Neural progenitor cell (in vitro differentiated cells): ENCODE results near the gene GAS2L1. TPM values are rescaled to one million over a fixed set of nuclear protein-coding genes. Genes with fewer than 3 reads are reported as not detected.

Source experiments
- DNase-seq: peaks from one replicate; pipeline ENCODE4 v3.0.0-alpha.2; 2016; ENCODE audit warnings: low spot score
- H2AFZ ChIP-seq: fragments of 200-600 bp; sonication (generic); replicated peaks from 2 replicates; pipeline ENCODE4 v1.6.1; 2016; ENCODE audit warnings: antibody characterized with exemption
- H3F3A ChIP-seq: fragments of 200-600 bp; sonication (generic); 2 replicates; pipeline ENCODE4 v1.6.1; 2016; ENCODE audit warnings: antibody characterized with exemption, low read depth
- H3K27ac ChIP-seq: fragments of 200-600 bp; sonication (generic); 2 replicates; pipeline ENCODE4 v1.5.1; 2016; ENCODE audit warnings: mild to moderate bottlenecking
- H3K27me3 ChIP-seq: fragments of 200-600 bp; sonication (generic); 2 replicates; pipeline ENCODE4 v1.6.1; 2016; ENCODE audit warnings: mild to moderate bottlenecking, moderate library complexity
- H3K36me3 ChIP-seq: fragments of 200-600 bp; sonication (generic); 2 replicates; pipeline ENCODE4 v1.5.1; 2016
- H3K4me1 ChIP-seq: fragments of 200-600 bp; sonication (generic); 2 replicates; pipeline ENCODE4 v1.6.1; 2016; ENCODE audit warnings: mixed run types
- H3K4me2 ChIP-seq: fragments of 200-600 bp; sonication (generic); 2 replicates; pipeline ENCODE4 v1.6.1; 2016
- H3K4me3 ChIP-seq: fragments of 200-600 bp; sonication (generic); 2 replicates; pipeline ENCODE4 v1.5.1; 2016
- H3K79me2 ChIP-seq: fragments of 200-600 bp; sonication (generic); 2 replicates; pipeline ENCODE4 v1.6.1; 2016; ENCODE audit warnings: low read depth
- H3K9ac ChIP-seq: fragments of 200-600 bp; sonication (generic); 2 replicates; pipeline ENCODE4 v1.6.1; 2016
- H3K9me3 ChIP-seq: fragments of 200-600 bp; sonication (generic); 2 replicates; pipeline ENCODE4 v1.5.1; 2016; ENCODE audit warnings: low read depth
- H4K20me1 ChIP-seq: fragments of 200-600 bp; sonication (generic); 2 replicates; pipeline ENCODE4 v1.6.1; 2016; ENCODE audit warnings: low read depth
- H3K27ac Mint-ChIP-seq: 3 replicates; pipeline ENCODE4 v1.8.0; 2021; ENCODE audit warnings: mixed read lengths
- H3K27me3 Mint-ChIP-seq: 2 replicates; pipeline ENCODE4 v1.8.0; 2022; ENCODE audit warnings: low read depth, mild to moderate bottlenecking, inconsistent platforms, moderate library complexity, mixed read lengths; ENCODE audit not compliant: insufficient read depth
- H3K36me3 Mint-ChIP-seq: 3 replicates; pipeline ENCODE4 v1.8.0; 2021; ENCODE audit warnings: mixed read lengths
- H3K4me1 Mint-ChIP-seq: 3 replicates; pipeline ENCODE4 v1.8.0; 2021; ENCODE audit warnings: mixed read lengths
- H3K4me3 Mint-ChIP-seq: 3 replicates; pipeline ENCODE4 v1.8.0; 2021; ENCODE audit warnings: mild to moderate bottlenecking, moderate library complexity, mixed read lengths
- H3K9me3 Mint-ChIP-seq: 3 replicates; pipeline ENCODE4 v1.8.0; 2020; ENCODE audit warnings: mixed read lengths
- CTCF ChIP-seq: fragments of 200-600 bp; sonication (generic); IDR thresholded peaks from 2 replicates; pipeline ENCODE4 v1.5.1; 2017; ENCODE audit warnings: antibody characterized with exemption, mild to moderate bottlenecking
- EZH2 ChIP-seq: fragments of 200-600 bp; sonication (generic); IDR thresholded peaks from 2 replicates; pipeline ENCODE4 v1.6.1; 2017; ENCODE audit warnings: antibody characterized with exemption, mild to moderate bottlenecking, moderate library complexity
- EZH2phosphoT487 ChIP-seq: fragments of 200-600 bp; sonication (generic); IDR thresholded peaks from 2 replicates; pipeline ENCODE4 v1.6.1; 2017; ENCODE audit warnings: antibody characterized with exemption
- total RNA-seq: library from RNA; depleted of rRNA; stranded (reverse); fragments of >200 nt; gene quantifications from 2 replicates; pipeline ENCODE4 v1.2.3, GENCODE V29; 2015; ENCODE audit warnings: low replicate concordance

The GAS2L1 gene
- total RNA-seq, 1 donor from 2014 or later = 0.95 TPM

- H3K4me3 ChIP-seq = no peak overlapping the region
- H3K27me3 ChIP-seq = peaks cover 8% of the 10 kb centered on the region
- H3K36me3 Mint-ChIP-seq = peaks cover 14% of the 10 kb centered on the region
- no peaks in the 10 kb centered on the region for H3K9me3 ChIP-seq
- H3K4me3 Mint-ChIP-seq = no peak overlapping the region
- H3K27ac ChIP-seq = no peak overlapping the region
- no peak overlapping the region for H3K4me2 ChIP-seq
- no peaks in the 10 kb centered on the region for H3K79me2 ChIP-seq
- H4K20me1 ChIP-seq = peaks cover 31% of the 10 kb centered on the region
- DNase-seq = no peak
- peaks cover 19% of the 10 kb centered on the region for H3K4me1 Mint-ChIP-seq
- H2AFZ ChIP-seq = no peak overlapping the region
- H3K4me1 ChIP-seq = peaks cover 13% of the 10 kb centered on the region
- no peak overlapping the region for H3K27ac Mint-ChIP-seq
- H3K27me3 Mint-ChIP-seq = peaks cover 20% of the 10 kb centered on the region
- no peaks in the 10 kb centered on the region for H3K36me3 ChIP-seq
- no peak for TF ChIP-seq CTCF
- TF ChIP-seq EZH2 = no peak
- TF ChIP-seq EZH2phosphoT487 = no peak
- H3K9ac ChIP-seq = no peak overlapping the region
- H3F3A ChIP-seq = peaks cover 60% of the 10 kb centered on the region
- H3K9me3 Mint-ChIP-seq = no peaks in the 10 kb centered on the region
These were observed 3.6 kb upstream of the GAS2L1 start for GRCh38 chr22:29302681-29303465.

GRCh38 chr22:29305836-29306174, 645 bp upstream of the GAS2L1 start:
- Histone ChIP-seq H3K4me2 (peak overlapping the region; percentile 84), H3K27ac (no peak overlapping the region), H2AFZ (no peak overlapping the region), H3K27me3 (peaks cover 13% of the 10 kb centered on the region), H3K9me3 (no peaks in the 10 kb centered on the region), H3K79me2 (no peaks in the 10 kb centered on the region), H3F3A (peaks cover 30% of the 10 kb centered on the region), H4K20me1 (peaks cover 8% of the 10 kb centered on the region), H3K36me3 (no peaks in the 10 kb centered on the region), H3K9ac (no peak overlapping the region), H3K4me1 (peaks cover 13% of the 10 kb centered on the region), H3K4me3 (peak overlapping the region; percentile 61)
- Mint-ChIP-seq H3K27ac (no peak overlapping the region), H3K36me3 (no peaks in the 10 kb centered on the region), H3K27me3 (peaks cover 12% of the 10 kb centered on the region), H3K4me1 (peaks cover 33% of the 10 kb centered on the region), H3K9me3 (no peaks in the 10 kb centered on the region), H3K4me3 (peak overlapping the region; percentile 83)
- no peak for DNase-seq
- TF ChIP-seq EZH2 (no peak), EZH2phosphoT487 (no peak)

GRCh38 chr22:29306835-29307595, 565 bp downstream of the GAS2L1 start:
- Histone ChIP-seq H4K20me1 (peaks cover 10% of the 10 kb centered on the region), H2AFZ (peak overlapping the region; percentile 84), H3F3A (peaks cover 19% of the 10 kb centered on the region), H3K4me1 (peaks cover 13% of the 10 kb centered on the region), H3K79me2 (no peaks in the 10 kb centered on the region), H3K27ac (no peak overlapping the region), H3K4me2 (peak overlapping the region; percentile 84), H3K9me3 (no peaks in the 10 kb centered on the region), H3K27me3 (peaks cover 14% of the 10 kb centered on the region), H3K9ac (no peak overlapping the region), H3K4me3 (peak overlapping the region; percentile 61), H3K36me3 (no peaks in the 10 kb centered on the region)
- no peak overlapping the region for H3K27ac Mint-ChIP-seq
- no peaks in the 10 kb centered on the region for H3K36me3 Mint-ChIP-seq
- TF ChIP-seq CTCF (peak; percentile 17), EZH2phosphoT487 (no peak)
- peaks cover 37% of the 10 kb centered on the region for H3K4me1 Mint-ChIP-seq
- H3K27me3 Mint-ChIP-seq = peaks cover 11% of the 10 kb centered on the region
- no peaks in the 10 kb centered on the region for H3K9me3 Mint-ChIP-seq
- DNase-seq = peak; percentile 95
- peak overlapping the region; percentile 92 for H3K4me3 Mint-ChIP-seq
